ENCODE results near the gene RASSF7.

DNA sequence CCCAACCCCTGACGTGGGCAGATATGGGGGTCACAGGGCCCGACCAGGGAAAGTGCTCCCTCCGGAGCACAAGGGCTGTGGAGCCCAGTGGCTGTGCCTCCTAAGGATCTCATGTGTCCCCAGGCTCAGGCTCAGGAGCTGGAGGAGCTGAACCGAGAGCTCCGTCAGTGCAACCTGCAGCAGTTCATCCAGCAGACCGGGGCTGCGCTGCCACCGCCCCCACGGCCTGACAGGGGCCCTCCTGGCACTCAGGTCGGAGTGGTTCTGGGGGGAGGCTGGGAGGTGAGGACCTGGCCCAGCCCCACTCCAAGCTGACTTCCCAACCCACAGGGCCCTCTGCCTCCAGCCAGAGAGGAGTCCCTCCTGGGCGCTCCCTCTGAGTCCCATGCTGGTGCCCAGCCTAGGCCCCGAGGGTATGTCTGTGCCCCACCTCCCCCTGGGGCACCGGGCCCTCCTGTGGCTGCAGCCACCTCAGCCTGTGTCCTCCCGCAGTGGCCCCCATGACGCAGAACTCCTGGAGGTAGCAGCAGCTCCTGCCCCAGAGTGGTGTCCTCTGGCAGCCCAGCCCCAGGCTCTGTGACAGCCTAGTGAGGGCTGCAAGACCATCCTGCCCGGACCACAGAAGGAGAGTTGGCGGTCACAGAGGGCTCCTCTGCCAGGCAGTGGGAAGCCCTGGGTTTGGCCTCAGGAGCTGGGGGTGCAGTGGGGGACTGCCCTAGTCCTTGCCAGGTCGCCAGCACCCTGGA, 2.5 kb downstream of the RASSF7 start:
- TF ChIP-seq, protein P1, sequence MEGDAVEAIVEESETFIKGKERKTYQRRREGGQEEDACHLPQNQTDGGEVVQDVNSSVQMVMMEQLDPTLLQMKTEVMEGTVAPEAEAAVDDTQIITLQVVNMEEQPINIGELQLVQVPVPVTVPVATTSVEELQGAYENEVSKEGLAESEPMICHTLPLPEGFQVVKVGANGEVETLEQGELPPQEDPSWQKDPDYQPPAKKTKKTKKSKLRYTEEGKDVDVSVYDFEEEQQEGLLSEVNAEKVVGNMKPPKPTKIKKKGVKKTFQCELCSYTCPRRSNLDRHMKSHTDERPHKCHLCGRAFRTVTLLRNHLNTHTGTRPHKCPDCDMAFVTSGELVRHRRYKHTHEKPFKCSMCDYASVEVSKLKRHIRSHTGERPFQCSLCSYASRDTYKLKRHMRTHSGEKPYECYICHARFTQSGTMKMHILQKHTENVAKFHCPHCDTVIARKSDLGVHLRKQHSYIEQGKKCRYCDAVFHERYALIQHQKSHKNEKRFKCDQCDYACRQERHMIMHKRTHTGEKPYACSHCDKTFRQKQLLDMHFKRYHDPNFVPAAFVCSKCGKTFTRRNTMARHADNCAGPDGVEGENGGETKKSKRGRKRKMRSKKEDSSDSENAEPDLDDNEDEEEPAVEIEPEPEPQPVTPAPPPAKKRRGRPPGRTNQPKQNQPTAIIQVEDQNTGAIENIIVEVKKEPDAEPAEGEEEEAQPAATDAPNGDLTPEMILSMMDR (IDR thresholded peaks at IDR 0.05; ENCODE audit: low read length): no peak
- TF ChIP-seq EZH2 (IDR thresholded peaks at IDR 0.05; ENCODE audit: borderline replicate concordance, low read length): no peak
